HCT116 (cell line): Measurements from ENCODE around the gene COG5. TPM values are rescaled to one million over a fixed set of nuclear protein-coding genes. Genes with fewer than 3 reads are reported as not detected.

ENCODE experiments used
- ATAC-seq: fragments of 200-7000 bp; cut with Tn5 transposase; 2 replicates; pipeline ENCODE4 v1.9.1; 2020; ENCODE audit warnings: mild to moderate bottlenecking, moderate library complexity
- BruUV-seq: library from RNA; stranded (reverse); fragments of 400-500 nt; replicated peaks from 2 replicates; lab custom pipeline; 2021; lab: Mats Ljungman, UMichigan
- CTCF ChIA-PET: fragments of 300-600 bp; sonication (Branson Sonifier 250); formaldehyde crosslinking; loops from one replicate; lab custom pipeline; 2021; ENCODE audit warnings: antibody characterized with exemption; lab: Charles Lee
- POLR2A ChIA-PET: fragments of 300-600, 350-600 bp; sonication (Branson Sonifier 250); formaldehyde crosslinking; loops from one replicate; lab custom pipeline; 2021; ENCODE audit warnings: antibody characterized with exemption; lab: Charles Lee
- RAD21 ChIA-PET, 2 experiments: fragments of 300-600 bp; sonication (Branson Sonifier 250); formaldehyde crosslinking; loops; one replicate each; lab custom pipeline; 2023; ENCODE audit warnings: low total read pairs in 2 of 2; ENCODE audit not compliant: uncharacterized antibody in 2 of 2, unreplicated experiment in 2 of 2, low non-redundant PET in 1 of 2; lab: Charles Lee
- DNase-seq: peaks from one replicate; pipeline ENCODE4 v3.0.0-alpha.2; 2010; ENCODE audit warnings: low read depth, low spot score
- H2AFZ ChIP-seq: fragments of 200-600 bp; shearing (Covaris generic), sonication (generic); 2 replicates; pipeline ENCODE4 v1.6.1; 2017; ENCODE audit warnings: low read depth, mixed run types, mixed read lengths, antibody characterized with exemption, low read length; ENCODE audit not compliant: poor library complexity, severe bottlenecking
- H3K27ac ChIP-seq: 2 replicates; pipeline ENCODE4 v1.5.1; 2012; ENCODE audit warnings: low read depth, low read length
- H3K27me3 ChIP-seq: fragments of 200-600 bp; sonication (generic); 2 replicates; pipeline ENCODE4 v1.6.1; 2016; ENCODE audit warnings: mixed run types, low read length, mixed read lengths; ENCODE audit not compliant: insufficient read depth
- H3K36me3 ChIP-seq, 2 experiments: fragments of 200-500 bp in 1 of 2; fragments of 200-600 bp in 1 of 2; sonication (Bioruptor generic) in 1 of 2; sonication (generic) in 1 of 2; 2 replicates each; pipeline versions ENCODE4 v1.5.1 to v1.6.1; 2014 to 2016; ENCODE audit warnings: low read length in 2 of 2, inconsistent platforms in 1 of 2, mixed read lengths in 1 of 2, mixed run types in 1 of 2; ENCODE audit not compliant: insufficient read depth in 2 of 2, control insufficient read depth in 1 of 2
- H3K4me1 ChIP-seq, 2 experiments: fragments of 200-600 bp in 1 of 2; sonication (generic) in 1 of 2; 2 replicates each; pipeline versions ENCODE4 v1.5.1 to v1.6.1; 2012 to 2017; ENCODE audit warnings: low read length in 2 of 2, inconsistent platforms in 1 of 2, mild to moderate bottlenecking in 1 of 2, mixed read lengths in 1 of 2, mixed run types in 1 of 2, moderate library complexity in 1 of 2; ENCODE audit not compliant: insufficient read depth in 2 of 2, control insufficient read depth in 1 of 2
- H3K4me2 ChIP-seq: fragments of 200-600 bp; sonication (generic); 2 replicates; pipeline ENCODE4 v1.6.1; 2017; ENCODE audit warnings: mixed run types, low read length, mixed read lengths
- H3K4me3 ChIP-seq, 2 experiments: fragments of 200-600 bp in 1 of 2; sonication (generic) in 1 of 2; replicated peaks in 1 of 2; 2 replicates each; pipeline ENCODE4 v1.5.1; 2011 to 2016; ENCODE audit warnings: low read length in 2 of 2, control low read depth in 1 of 2, low read depth in 1 of 2, mild to moderate bottlenecking in 1 of 2, mixed read lengths in 1 of 2, mixed run types in 1 of 2
- H3K79me2 ChIP-seq: fragments of 200-600 bp; sonication (generic); 2 replicates; pipeline ENCODE4 v1.6.1; 2017; ENCODE audit warnings: mild to moderate bottlenecking, mixed run types, low read length, moderate library complexity, mixed read lengths; ENCODE audit not compliant: insufficient read depth
- H3K9ac ChIP-seq: fragments of 200-600 bp; sonication (generic); 2 replicates; pipeline ENCODE4 v1.6.1; 2016; ENCODE audit warnings: low read length, mixed read lengths
- H3K9me2 ChIP-seq: fragments of 200-600 bp; sonication (generic), shearing (Covaris generic); 2 replicates; pipeline ENCODE4 v1.6.1; 2017; ENCODE audit warnings: mixed run types, mild to moderate bottlenecking, moderate library complexity; ENCODE audit not compliant: insufficient read depth
- H3K9me3 ChIP-seq, 2 experiments: fragments of 200-500 bp in 1 of 2; fragments of 200-600 bp in 1 of 2; sonication (Bioruptor generic) in 1 of 2; sonication (generic) in 1 of 2; 2 replicates each; pipeline ENCODE4 v1.6.1; 2014 to 2017; ENCODE audit warnings: low read length in 2 of 2, mixed read lengths in 2 of 2, inconsistent platforms in 1 of 2, low read depth in 1 of 2, mild to moderate bottlenecking in 1 of 2, mixed run types in 1 of 2, moderate library complexity in 1 of 2; ENCODE audit not compliant: control insufficient read depth in 1 of 2, insufficient read depth in 1 of 2
- H4K20me1 ChIP-seq: fragments of 200-600 bp; sonication (generic), shearing (Covaris generic); 2 replicates; pipeline ENCODE4 v1.6.1; 2017; ENCODE audit warnings: mixed run types, mild to moderate bottlenecking, moderate library complexity; ENCODE audit not compliant: insufficient read depth
- CBX3 ChIP-seq: IDR thresholded peaks from 2 replicates; pipeline ENCODE4 v1.6.1; 2012; ENCODE audit warnings: low read depth
- CEBPB ChIP-seq: IDR thresholded peaks from 2 replicates; pipeline ENCODE4 v1.6.1; 2012; ENCODE audit warnings: low read depth
- ELF1 ChIP-seq: IDR thresholded peaks from 2 replicates; pipeline ENCODE4 v1.6.1; 2012; ENCODE audit warnings: low read depth, borderline replicate concordance
- EZH2 ChIP-seq: fragments of 200-600 bp; sonication (generic); IDR thresholded peaks from 2 replicates; pipeline ENCODE4 v1.6.1; 2017; ENCODE audit warnings: antibody characterized with exemption, mixed run types
- EZH2phosphoT487 ChIP-seq: fragments of 200-600 bp; IDR thresholded peaks from 2 replicates; pipeline ENCODE4 v1.6.1; 2018; ENCODE audit warnings: antibody characterized with exemption, borderline replicate concordance
- FOSL1 ChIP-seq: IDR thresholded peaks from 2 replicates; pipeline ENCODE4 v1.6.1; 2012; ENCODE audit warnings: low read depth
- JUND ChIP-seq: IDR thresholded peaks from 2 replicates; pipeline ENCODE4 v1.6.1; 2012
- RAD21 ChIP-seq: IDR thresholded peaks from 2 replicates; pipeline ENCODE4 v1.6.1; 2012; ENCODE audit warnings: low read depth, mild to moderate bottlenecking
- SIN3A ChIP-seq: IDR thresholded peaks from 2 replicates; pipeline ENCODE4 v1.6.1; 2012; ENCODE audit warnings: low read depth
- SRF ChIP-seq: IDR thresholded peaks from 2 replicates; pipeline ENCODE4 v1.6.1; 2012; ENCODE audit warnings: low read depth
- ZBTB33 ChIP-seq: IDR thresholded peaks from 2 replicates; pipeline ENCODE4 v1.6.1; 2011; ENCODE audit warnings: mild to moderate bottlenecking, low read length, moderate library complexity; ENCODE audit not compliant: insufficient replicate concordance; ENCODE audit errors: extremely low read depth
- ZFX ChIP-seq: fragments of 450-650 bp; IDR thresholded peaks from 2 replicates; pipeline ENCODE4 v1.6.1; 2017
- ZNF274 ChIP-seq: fragments of 200-500 bp; sonication (Bioruptor generic); IDR thresholded peaks from 2 replicates; pipeline ENCODE4 v1.6.1; 2014; ENCODE audit warnings: mild to moderate bottlenecking, low read depth, low read length, inconsistent platforms
- intact Hi-C: fragments of 100-400 bp; cut with micrococcal nuclease; formaldehyde crosslinking; loops from 2 replicates; pipeline ENCODE4 v1.10.0; 2022
- total RNA-seq: library from RNA; stranded (reverse); gene quantifications from one replicate; pipeline ENCODE4 v1.2.1, GENCODE V29; 2021; ENCODE audit not compliant: unreplicated experiment
- TF ChIP-seq, protein P1 (sequence below): IDR thresholded peaks from 2 replicates; pipeline ENCODE4 v1.6.1; 2012
- TF ChIP-seq, protein P2 (sequence below): IDR thresholded peaks from 2 replicates; pipeline ENCODE4 v1.6.1; 2012
- TF ChIP-seq, protein P3 (sequence below), 3 experiments: fragments of 200-600 bp in 1 of 3; sonication (generic) in 1 of 3; IDR thresholded peaks in 2 of 3; conservative IDR thresholded peaks in 1 of 3; 2 replicates each; pipeline ENCODE4 v1.5.1; 2012 to 2017; ENCODE audit warnings: low read depth in 2 of 3, low read length in 2 of 3, antibody characterized with exemption in 1 of 3, borderline replicate concordance in 1 of 3, control low read depth in 1 of 3, mild to moderate bottlenecking in 1 of 3, mixed read lengths in 1 of 3, mixed run types in 1 of 3, moderate library complexity in 1 of 3; ENCODE audit not compliant: insufficient read depth in 1 of 3

Gene COG5
- total RNA-seq, 1 experiment from 2014 or later: 30.7 TPM

DNA sequence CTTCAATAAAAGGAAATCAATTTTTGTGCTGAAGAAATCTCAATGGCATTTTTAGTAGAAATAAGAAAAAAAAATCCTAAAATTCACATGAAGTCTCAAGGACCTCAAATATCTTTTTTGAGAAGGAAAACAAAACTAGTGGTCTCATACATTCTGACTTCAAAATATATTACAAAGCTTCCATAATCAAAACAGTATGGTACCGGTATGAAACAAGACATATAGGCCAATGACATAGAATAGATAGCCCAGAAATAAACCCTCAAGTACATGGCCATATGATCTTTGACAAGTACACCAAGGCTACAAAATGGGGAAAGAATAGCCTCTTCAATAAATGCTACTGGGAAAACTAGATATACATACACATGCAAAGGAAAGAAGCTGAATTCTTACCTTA is 225.6 kb downstream of the COG5 start:
- ChIA-PET RAD21 (no interaction called here), CTCF (no interaction called here), POLR2A (no interaction called here)
- DNase-seq: no peak
- intact Hi-C loops: no loop called here
- Histone ChIP-seq H3K4me3 (no peak overlapping the region), H3K27ac (no peak overlapping the region), H3K4me2 (no peak overlapping the region), H3K9me2 (no peaks in the 10 kb centered on the region), H3K27me3 (no peaks in the 10 kb centered on the region), H3K9ac (no peak overlapping the region), H3K36me3 (no peaks in the 10 kb centered on the region), H3K79me2 (no peaks in the 10 kb centered on the region; the same call in 1 of the 2 replicates), H3K9me3 (0 out of 4 replicates have a peak, but pooled peaks cover 0 to 4% of the 10 kb centered on the region in 2 experiments), H2AFZ (no peak overlapping the region), H4K20me1 (no peaks in the 10 kb centered on the region), H3K4me1 (no peaks in the 10 kb centered on the region)
- no peak for ATAC-seq
- TF ChIP-seq ZFX (no peak), CBX3 (0 out of 2 replicates have a peak, but pooled peaks have one; percentile 31)
- no TSS peak for BruUV-seq

DNA sequence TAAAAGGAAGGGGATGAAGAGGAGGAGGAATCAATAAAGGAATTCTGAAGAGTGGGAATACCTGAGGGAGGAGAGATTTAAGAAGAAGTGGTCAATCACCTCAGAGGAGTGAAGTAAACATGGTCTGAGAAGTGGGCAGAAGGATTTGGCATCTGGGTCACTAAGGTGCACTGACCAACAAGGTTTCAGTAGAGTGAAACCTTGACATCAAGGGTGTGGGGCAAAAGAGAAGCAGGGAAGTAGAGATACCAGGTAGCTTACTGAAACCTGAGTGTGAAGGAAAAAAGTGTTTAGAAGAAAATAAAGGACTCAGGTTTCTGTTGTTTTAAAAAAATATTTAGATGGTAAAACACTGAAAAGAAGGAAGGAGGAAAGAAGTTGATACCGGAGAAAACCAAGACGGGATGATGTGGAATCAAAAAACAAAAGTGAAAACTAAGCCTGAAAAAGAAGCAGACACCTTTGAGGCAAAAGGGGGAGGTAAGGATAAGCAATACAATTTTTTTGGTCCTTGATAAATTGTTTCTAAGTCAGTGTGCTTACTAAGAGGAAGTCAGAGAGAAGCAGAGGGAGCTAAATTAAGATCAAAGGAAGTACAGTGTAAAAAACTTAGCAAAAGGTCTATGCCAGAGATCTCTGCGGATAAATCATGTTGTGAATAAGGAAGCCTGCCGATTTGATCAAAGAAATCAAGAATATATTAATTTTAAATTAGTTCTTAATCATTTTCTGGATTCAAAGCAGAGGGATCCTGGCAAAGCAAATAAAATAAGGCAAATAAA is 231.0 kb downstream of the COG5 start:
- no peaks in the 10 kb centered on the region for H3K79me2 ChIP-seq
- H3K9ac ChIP-seq: no peak overlapping the region
- intact Hi-C loops: no loop called here
- no peak overlapping the region for H3K4me2 ChIP-seq
- H3K9me2 ChIP-seq: no peaks in the 10 kb centered on the region
- ATAC-seq: no peak
- H3K36me3 ChIP-seq: no peaks in the 10 kb centered on the region
- H2AFZ ChIP-seq: no peak overlapping the region
- ChIA-PET RAD21 (no interaction called here), CTCF (no interaction called here), POLR2A (no interaction called here)
- no peaks in the 10 kb centered on the region for H4K20me1 ChIP-seq
- no peaks in the 10 kb centered on the region for H3K4me1 ChIP-seq
- no peak overlapping the region for H3K27ac ChIP-seq
- no peak overlapping the region for H3K4me3 ChIP-seq
- no peaks in the 10 kb centered on the region for H3K9me3 ChIP-seq
- BruUV-seq: no TSS peak
- DNase-seq: no peak
- no peaks in the 10 kb centered on the region for H3K27me3 ChIP-seq
- TF ChIP-seq SRF (no peak), EZH2phosphoT487 (no peak), EZH2 (no peak), ZNF274 (no peak), ELF1 (no peak), JUND (no peak), SIN3A (no peak), CBX3 (no peak), ZBTB33 (no peak), CEBPB (no peak), FOSL1 (no peak), RAD21 (no peak)
- TF ChIP-seq, protein P1, sequence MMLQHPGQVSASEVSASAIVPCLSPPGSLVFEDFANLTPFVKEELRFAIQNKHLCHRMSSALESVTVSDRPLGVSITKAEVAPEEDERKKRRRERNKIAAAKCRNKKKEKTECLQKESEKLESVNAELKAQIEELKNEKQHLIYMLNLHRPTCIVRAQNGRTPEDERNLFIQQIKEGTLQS: no peak
- TF ChIP-seq, protein P2, sequence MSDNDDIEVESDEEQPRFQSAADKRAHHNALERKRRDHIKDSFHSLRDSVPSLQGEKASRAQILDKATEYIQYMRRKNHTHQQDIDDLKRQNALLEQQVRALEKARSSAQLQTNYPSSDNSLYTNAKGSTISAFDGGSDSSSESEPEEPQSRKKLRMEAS: no peak
- TF ChIP-seq, protein P3, sequence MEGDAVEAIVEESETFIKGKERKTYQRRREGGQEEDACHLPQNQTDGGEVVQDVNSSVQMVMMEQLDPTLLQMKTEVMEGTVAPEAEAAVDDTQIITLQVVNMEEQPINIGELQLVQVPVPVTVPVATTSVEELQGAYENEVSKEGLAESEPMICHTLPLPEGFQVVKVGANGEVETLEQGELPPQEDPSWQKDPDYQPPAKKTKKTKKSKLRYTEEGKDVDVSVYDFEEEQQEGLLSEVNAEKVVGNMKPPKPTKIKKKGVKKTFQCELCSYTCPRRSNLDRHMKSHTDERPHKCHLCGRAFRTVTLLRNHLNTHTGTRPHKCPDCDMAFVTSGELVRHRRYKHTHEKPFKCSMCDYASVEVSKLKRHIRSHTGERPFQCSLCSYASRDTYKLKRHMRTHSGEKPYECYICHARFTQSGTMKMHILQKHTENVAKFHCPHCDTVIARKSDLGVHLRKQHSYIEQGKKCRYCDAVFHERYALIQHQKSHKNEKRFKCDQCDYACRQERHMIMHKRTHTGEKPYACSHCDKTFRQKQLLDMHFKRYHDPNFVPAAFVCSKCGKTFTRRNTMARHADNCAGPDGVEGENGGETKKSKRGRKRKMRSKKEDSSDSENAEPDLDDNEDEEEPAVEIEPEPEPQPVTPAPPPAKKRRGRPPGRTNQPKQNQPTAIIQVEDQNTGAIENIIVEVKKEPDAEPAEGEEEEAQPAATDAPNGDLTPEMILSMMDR (IDR thresholded peaks at IDR 0.05 in 2 of 3, conservative IDR thresholded peaks at IDR 0.05 in 1 of 3; ENCODE audit: borderline replicate concordance in 1 of 3, insufficient read depth in 1 of 3, low read depth in 2 of 3, low read length in 2 of 3): no peak
